ELR (cell line): ENCODE results near the gene GAS2L1.
"Not testable (repeated sequence)": the region's sequence is repeated elsewhere in the genome, so short reads cannot be mapped to it uniquely, and the experiment has no call there.

Experiments
- DNase-seq: peaks from one replicate; pipeline ENCODE4 v3.0.0-alpha.2; 2015; ENCODE audit warnings: low read depth

Gene GAS2L1

DNA sequence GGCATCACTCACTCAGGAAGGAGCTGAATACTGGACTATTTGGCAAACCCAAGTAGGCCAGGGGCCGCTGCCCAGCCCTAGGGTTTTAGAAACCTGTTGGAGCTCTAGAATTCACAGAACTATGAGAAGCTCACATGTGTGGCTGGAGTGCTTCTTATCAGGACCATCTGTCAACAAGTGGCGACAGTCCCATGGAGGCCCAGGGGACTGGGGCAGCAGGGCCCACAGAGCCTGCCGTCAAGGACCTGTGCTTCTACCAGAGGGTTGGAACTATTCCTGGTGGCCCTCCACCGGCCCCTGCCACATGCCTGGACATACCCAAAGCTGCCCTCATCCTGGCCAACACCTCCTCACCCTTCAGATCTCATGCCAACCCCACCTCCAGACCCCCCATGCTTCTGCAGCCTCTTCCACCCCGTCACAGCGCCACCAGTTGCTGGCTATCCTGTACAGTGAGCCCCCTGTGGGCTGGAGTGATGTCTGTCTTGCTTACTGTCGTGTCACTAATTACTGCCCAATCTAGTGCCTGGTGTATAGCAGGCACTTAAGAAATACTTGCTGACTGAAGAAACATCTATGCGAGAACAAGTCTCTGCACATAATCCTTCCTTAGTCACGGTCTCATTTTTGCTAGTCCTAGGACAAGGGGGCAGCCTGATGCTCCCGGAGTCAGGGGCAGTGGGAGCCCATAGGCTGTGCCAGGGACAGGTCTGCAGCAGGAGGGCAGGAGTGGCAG, 36.3 kb downstream of the GAS2L1 start:
- DNase-seq = no peak

DNA sequence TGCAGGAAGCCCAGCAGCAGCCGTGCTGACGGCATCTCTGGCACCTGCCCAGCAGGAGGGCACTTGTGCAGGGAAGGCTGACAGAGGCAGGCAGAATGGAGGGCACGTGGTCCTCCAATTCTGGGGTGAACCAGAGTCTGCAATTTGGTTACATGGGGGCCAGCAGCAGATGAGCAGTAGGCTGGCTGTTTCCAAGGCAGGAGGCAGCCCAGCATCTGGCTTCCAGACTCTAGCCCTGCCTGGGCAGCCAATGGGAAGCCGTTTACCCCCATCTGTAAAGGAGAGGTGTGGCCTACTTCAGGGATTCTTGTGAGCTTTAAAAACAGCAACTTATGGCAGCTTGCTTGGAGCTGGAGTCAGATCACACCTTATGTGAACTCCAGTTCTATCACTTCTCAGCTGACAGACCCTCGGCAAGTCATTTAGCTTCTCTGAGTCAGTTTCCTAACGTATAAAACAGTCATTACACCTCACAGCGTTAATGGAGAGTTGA, 36.9 kb downstream of the GAS2L1 start:
- peak; percentile 71 for DNase-seq

DNA sequence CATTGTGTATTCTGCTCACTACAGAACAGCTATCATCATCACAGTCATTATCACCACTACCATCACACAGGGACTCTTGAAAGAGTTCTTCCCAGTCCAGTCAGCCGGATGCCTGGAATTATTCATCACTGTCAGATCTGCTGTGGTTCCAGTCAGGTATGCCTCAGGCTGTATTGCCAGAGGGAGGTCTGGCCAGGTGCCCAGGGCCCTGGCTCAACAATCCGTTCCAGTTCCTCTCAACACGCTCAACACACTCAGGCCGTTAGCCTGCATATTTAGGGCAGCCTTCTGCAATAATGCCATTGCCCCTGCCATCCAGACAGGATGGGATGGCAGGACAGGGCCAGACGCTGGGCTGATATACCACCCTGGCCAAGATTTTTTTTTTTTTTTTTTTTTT, 37.7 kb downstream of the GAS2L1 start:
- peak; percentile 99 for DNase-seq

DNA sequence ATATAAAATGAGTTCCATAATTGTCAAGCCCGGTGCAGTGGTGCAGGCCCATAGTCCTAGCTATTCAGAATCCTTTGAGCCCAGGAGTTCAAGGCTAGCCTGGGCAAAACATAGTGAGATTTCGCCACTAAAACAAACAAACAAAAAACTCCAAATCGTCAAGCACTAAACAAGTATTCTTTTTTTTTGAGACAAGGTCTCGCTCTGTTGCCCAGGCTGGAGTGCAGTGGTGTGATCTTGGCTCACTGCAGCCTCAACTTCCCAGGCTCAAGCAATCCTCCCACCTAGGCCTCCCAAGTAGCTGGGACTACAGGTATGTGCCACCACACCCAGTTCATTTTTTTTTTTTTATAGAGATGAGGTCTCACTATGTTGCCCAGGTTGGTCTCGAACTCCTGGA, 38.4 kb downstream of the GAS2L1 start:
- not testable (repeated sequence) for DNase-seq

DNA sequence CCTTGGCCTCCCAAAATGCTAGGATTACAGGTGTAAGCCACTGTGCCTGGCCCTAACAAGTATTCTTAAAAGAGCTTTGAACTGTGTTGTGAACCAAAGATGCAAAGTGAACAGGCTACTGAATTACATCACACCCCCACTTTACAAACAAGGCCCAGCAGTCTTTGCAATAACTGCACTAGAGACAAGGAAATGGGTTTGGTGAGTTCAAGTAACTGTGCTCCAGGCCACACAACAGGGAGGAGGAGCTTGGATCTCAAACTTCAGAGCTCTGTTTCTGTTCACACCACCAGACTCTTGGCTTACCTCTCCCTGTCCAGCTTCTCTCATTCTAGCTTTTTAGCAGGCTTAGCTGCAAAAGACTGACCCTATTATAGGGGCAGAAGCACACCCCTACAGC, 39.5 kb downstream of the GAS2L1 start:
- DNase-seq = no peak

DNA sequence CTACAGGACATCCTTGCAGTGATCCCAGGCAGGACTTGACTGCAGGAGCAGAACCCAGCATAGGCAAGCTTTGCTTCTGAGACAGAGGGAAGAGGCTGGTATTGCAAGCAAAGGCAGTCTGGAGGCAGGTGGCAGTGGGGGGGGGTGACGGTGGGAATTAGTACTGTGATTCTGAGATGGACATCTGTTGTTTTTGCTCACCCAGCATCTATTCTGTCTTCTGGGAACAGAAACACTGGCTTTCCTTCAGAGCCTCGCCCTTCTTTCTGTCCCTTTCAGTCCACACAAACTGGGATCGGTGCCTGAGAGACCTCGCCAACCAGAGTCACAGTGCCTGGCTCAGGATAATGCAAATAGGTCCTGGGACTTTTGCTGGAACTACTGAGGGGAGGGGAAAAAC, 40.2 kb downstream of the GAS2L1 start:
- DNase-seq = no peak

DNA sequence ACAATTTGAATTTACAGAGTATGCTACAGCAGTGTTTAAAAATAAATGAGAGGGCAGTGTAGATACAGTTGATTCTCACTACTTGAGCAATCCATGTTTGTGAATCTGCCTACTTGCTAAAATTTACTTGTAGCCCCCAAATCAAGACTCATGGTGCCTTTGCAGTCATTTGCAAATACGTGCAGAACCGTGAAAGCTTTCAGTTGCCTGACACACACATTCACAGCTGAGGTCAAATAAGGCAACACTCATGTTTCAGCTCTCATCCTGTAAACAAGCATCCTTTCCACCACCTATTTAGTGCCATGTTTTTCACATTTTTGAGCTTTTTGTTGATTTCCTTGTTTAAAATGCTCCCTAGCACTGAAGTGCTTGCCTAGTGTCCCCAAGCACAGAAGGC, 41.6 kb downstream of the GAS2L1 start:
- no peak for DNase-seq

DNA sequence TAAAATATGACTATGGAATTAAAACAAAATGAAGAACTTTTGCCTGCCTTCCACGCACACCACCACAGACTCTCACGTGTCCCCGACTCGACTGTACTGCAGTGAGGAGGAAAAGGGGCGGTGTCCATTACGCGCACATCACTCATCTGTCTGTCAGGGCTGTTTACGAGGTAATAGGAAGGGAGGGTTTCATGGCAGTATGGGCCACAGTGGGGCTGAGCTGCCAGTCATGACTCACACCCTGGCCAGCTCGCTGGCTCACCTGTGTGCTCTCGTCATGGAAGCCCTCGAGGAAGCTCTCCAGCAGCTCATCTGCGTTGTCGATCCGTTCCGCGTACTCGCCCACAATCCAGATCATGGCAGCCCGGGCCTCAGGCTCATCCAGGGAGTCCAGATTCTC, 42.5 kb downstream of the GAS2L1 start:
- no peak for DNase-seq

DNA sequence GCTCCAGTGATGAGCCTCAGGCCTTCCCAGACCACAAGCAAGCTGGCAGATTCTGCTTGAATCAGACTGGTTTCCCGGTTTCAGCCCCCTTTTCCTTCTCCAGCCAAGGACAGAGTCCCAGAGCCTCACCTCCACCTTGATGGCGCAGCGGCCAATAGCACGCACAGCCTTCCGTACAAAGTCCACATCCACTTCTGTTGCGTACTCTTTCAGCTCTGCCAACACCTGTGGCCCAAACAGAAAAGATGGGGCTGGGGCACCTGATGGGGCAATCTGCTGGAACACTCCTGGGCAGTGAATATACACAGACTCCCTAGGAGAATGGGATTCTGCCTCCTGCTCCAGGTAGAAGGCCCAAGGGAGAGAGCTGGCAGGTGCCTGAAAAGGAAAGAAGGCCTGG, 44.6 kb downstream of the GAS2L1 start:
- no peak for DNase-seq

DNA sequence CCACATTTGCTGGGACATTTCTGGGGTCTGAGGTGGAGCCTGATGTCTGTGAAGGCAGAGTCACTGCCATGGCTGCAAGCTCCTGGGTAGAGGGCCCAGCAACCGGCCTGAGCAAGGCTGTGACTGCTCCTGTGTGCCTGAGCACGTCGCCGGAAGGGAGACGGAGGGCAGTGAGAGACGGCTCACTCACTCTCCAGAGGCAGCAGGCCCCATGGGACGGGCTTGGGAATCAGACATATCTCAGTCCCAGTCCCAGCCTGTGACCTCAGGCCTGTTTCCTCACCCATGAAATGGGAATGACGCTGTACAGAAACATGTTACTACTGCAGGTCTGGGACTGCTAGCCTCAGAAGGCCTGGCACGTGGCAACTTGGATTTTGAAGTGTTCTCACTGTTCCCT, 45.4 kb downstream of the GAS2L1 start:
- no peak for DNase-seq

DNA sequence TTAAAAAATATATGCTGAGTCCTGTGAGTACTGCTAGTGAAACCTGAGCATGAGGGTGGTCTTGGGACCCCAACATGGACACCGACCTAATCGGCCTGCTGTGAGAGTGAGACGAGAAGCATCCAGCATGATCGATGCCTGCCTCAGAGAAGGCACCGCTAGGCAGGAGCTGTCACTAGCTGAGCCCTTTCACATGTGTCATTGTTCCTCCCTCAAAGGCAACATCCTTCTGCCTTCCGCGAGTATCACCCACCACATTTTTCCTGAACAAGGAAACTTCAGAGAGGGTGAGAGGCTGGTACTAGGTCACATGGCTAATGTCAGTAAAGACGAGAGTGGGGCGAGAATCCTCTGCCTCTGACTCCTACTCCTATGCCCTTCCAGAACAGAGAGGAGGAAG, 46.3 kb downstream of the GAS2L1 start:
- DNase-seq = no peak

DNA sequence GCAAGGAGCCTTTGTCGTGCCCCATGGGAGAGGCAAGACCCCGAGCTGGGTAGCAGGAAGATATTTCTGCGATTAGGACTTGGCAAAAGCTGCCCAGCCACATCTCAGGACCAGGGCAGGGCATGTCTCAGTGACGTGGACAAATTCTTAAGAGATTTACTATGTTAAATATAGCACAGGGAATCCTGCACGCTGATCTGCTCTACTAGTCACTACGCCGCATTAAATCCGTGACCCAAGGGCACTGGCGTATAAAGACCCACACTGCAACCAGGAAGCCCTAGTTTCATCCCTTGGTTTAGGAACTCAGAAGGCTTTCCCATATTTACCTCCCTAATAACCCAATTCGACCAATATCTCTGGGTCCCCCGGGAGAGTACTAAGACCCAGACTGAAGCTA, 46.8 kb downstream of the GAS2L1 start:
- DNase-seq = no peak

DNA sequence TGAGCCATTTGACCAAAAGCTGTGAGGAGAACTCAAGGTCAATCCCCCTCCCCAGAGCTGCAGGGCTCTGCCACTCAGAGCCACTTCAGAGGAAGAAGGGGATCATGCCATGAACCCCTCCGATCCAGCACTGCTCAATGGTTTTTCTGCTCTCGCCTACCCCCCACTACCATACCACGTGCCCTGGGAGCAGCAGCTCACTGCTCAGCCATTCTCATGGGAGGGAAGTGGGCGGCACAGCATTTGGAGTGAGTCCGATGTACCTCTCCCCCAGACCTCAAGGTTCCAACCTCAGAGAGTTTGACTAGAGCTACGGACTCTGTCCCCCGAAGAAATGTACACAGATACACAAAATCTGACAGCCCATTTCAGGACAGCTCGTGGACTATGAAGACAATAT, 47.4 kb downstream of the GAS2L1 start:
- DNase-seq = no peak

DNA sequence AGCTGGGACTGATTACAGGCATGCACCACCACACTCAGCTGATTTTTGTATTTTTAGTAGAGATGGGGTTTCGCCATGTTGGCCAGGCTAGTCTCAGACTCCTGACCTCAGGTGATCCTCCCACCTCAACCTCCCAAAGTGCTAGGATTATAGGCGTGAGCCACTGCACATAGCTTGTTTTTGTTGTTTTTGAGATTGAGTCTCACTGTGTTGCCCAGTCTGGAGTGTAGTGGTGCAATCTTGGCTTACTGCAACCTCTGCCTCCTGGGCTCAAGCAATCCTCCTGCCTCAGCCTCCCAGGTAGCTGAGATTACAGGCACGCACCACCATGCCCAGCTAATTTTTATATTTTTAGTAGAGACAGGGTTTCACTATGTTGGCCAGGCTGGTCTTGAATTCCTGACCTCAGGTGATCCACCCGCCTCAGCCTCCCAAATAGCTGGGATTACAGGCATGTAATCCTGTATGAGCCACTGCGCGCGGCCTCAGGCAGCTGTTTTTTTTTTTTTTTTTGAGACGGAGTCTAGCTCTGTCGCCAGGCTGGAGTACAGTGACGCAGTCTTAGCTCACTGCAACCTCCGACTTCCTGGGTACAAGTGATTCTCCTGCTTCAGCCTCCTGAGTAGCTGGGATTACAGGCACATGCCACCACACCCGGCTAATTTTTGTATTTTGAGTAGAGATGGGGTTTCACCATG, 50.9 kb downstream of the GAS2L1 start:
- not testable (repeated sequence) for DNase-seq

DNA sequence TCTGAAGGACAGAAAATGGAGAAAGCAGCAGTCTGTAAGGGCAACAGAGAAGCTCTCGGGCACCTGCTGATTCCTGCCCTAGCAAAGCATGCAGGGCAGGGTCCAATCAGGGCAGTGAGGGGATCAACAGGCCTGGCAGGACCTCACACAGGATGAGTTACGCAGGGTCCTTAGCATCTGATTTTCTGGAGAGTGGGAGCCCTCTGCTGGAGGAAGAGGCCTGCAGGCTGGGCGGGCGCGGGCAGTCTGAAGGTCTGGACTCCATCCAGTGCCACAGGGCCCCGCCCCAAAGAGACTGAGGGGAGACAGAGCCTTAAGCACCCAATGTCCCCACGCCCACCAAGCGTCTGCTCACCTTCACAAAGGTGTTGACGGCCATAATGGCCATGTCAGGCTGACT, 53.0 kb downstream of the GAS2L1 start:
- DNase-seq = peak; percentile 81
